A673 (cell line): Measurements from ENCODE around the gene ADAM12. TPM values are rescaled to one million over a fixed set of nuclear protein-coding genes. Genes with fewer than 3 reads are reported as not detected.

Experiments
- BruUV-seq: library from RNA; stranded (reverse); fragments of 400-500 nt; replicated peaks from 2 replicates; lab custom pipeline; 2021; lab: Mats Ljungman, UMichigan
- CTCF ChIA-PET: fragments of 300-600 bp; sonication (Branson Sonifier 250); formaldehyde crosslinking; loops from one replicate; lab custom pipeline; 2022; ENCODE audit warnings: antibody characterized with exemption; lab: Charles Lee
- POLR2A ChIA-PET: fragments of 300-600 bp; sonication (Branson Sonifier 250); formaldehyde crosslinking; loops from one replicate; lab custom pipeline; 2022; ENCODE audit warnings: antibody characterized with exemption; ENCODE audit not compliant: low non-redundant PET; lab: Charles Lee
- DNase-seq: peaks from one replicate; pipeline ENCODE4 v3.0.0-alpha.2; 2015; ENCODE audit warnings: low spot score
- H3K27ac ChIP-seq: fragments of 200-600 bp; sonication (generic); 2 replicates; pipeline ENCODE4 v1.5.1; 2016; ENCODE audit warnings: mixed run types, low read depth, mild to moderate bottlenecking, mixed read lengths, antibody characterized with exemption, low read length; ENCODE audit not compliant: poor library complexity, severe bottlenecking
- H3K27me3 ChIP-seq: fragments of 200-600 bp; sonication (generic); replicated peaks from 2 replicates; pipeline ENCODE4 v1.6.1; 2017; ENCODE audit warnings: mixed run types, low read depth, mild to moderate bottlenecking, mixed read lengths, antibody characterized with exemption, low read length; ENCODE audit not compliant: insufficient read depth, poor library complexity
- H3K36me3 ChIP-seq: fragments of 200-600 bp; sonication (generic); 2 replicates; pipeline ENCODE4 v1.6.1; 2016; ENCODE audit warnings: mixed run types, mild to moderate bottlenecking, mixed read lengths, antibody characterized with exemption, low read length; ENCODE audit not compliant: insufficient read depth, poor library complexity, severe bottlenecking
- H3K4me1 ChIP-seq: fragments of 200-600 bp; sonication (generic); 2 replicates; pipeline ENCODE4 v1.6.1; 2017; ENCODE audit warnings: mixed run types, mild to moderate bottlenecking, mixed read lengths, antibody characterized with exemption, low read length; ENCODE audit not compliant: insufficient read depth, poor library complexity, severe bottlenecking
- H3K4me3 ChIP-seq: fragments of 200-600 bp; sonication (generic); 2 replicates; pipeline ENCODE4 v1.5.1; 2016; ENCODE audit warnings: low read depth, mixed run types, mild to moderate bottlenecking, mixed read lengths, low read length; ENCODE audit not compliant: poor library complexity, severe bottlenecking
- H3K9me3 ChIP-seq: fragments of 200-600 bp; sonication (generic); 2 replicates; pipeline ENCODE4 v1.6.1; 2016; ENCODE audit warnings: mixed run types, low read depth, mild to moderate bottlenecking, mixed read lengths, antibody characterized with exemption, low read length; ENCODE audit not compliant: poor library complexity, severe bottlenecking
- CTCF ChIP-seq: fragments of 300-800, 200-600 bp; sonication (generic); conservative IDR thresholded peaks from 2 replicates; pipeline ENCODE4 v1.5.1; 2017; ENCODE audit warnings: low read depth, mild to moderate bottlenecking, antibody characterized with exemption, low read length, moderate library complexity, mixed read lengths
- EZH2 ChIP-seq: fragments of 200-600 bp; sonication (generic); IDR thresholded peaks from 2 replicates; pipeline ENCODE4 v1.6.1; 2017; ENCODE audit warnings: borderline replicate concordance, low read depth, mild to moderate bottlenecking, mixed read lengths, antibody characterized with exemption, low read length; ENCODE audit not compliant: poor library complexity, severe bottlenecking
- intact Hi-C: fragments of 100-400 bp; cut with micrococcal nuclease; formaldehyde crosslinking; loops from one replicate; pipeline ENCODE4 v1.10.0; 2022; ENCODE audit not compliant: unreplicated experiment
- total RNA-seq: library from RNA; stranded (reverse); gene quantifications from 2 replicates; pipeline ENCODE4 v1.2.3, GENCODE V29; 2021

ADAM12 gene
- total RNA-seq, 1 experiment from 2014 or later = 0.17 TPM

GRCh38 chr10:126171555-126171954 is 216.7 kb downstream of the ADAM12 start:
- Histone ChIP-seq H3K4me3 (no peak overlapping the region), H3K27me3 (no peaks in the 10 kb centered on the region), H3K9me3 (no peaks in the 10 kb centered on the region), H3K4me1 (no peaks in the 10 kb centered on the region), H3K27ac (no peak overlapping the region), H3K36me3 (no peaks in the 10 kb centered on the region)
- TF ChIP-seq CTCF = no peak
- TF ChIP-seq EZH2 = no peak
- intact Hi-C loops = no loop called here
- ChIA-PET POLR2A (no interaction called here), CTCF (no interaction called here)
- DNase-seq = no peak
- no TSS peak for BruUV-seq

- H3K27ac ChIP-seq = no peak overlapping the region
Observed at GRCh38 chr10:126170776-126171175, 217.5 kb downstream of the ADAM12 start.

DNA sequence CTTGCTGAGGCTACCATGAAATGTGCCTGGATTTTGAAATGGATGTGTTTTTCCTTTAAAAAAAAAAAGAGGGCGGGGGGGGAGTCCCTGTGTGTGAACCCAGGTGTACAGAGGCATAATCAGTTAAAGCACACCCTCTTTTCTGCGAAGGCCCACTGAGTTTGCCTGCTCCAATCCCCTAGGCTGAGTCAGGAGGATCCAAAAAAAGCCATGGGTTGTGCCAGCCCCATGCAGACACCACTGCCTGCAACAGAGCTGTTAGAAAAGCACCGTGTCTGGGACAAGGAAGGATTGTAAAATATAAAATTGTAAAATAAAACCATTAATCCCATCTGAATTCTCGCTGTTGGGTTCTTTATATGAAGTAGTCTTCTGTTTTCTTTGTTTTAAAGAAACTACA is 217.9 kb downstream of the ADAM12 start:
- H3K36me3 ChIP-seq = no peaks in the 10 kb centered on the region
- no peak for DNase-seq
- H3K9me3 ChIP-seq = no peaks in the 10 kb centered on the region
- no peak overlapping the region for H3K27ac ChIP-seq
- POLR2A ChIA-PET = no interaction called here
- TF ChIP-seq CTCF (no peak), EZH2 (no peak)
- no peaks in the 10 kb centered on the region for H3K27me3 ChIP-seq
- intact Hi-C loops = no loop called here
- H3K4me1 ChIP-seq = no peaks in the 10 kb centered on the region
- no peak overlapping the region for H3K4me3 ChIP-seq
- BruUV-seq = no TSS peak
- CTCF ChIA-PET = no interaction called here

More at GRCh38 chr10:126170776-126171175, 217.5 kb downstream of the ADAM12 start:
- DNase-seq = no peak
- no TSS peak for BruUV-seq
- POLR2A ChIA-PET = no interaction called here
- Histone ChIP-seq H3K4me3 (no peak overlapping the region), H3K4me1 (no peaks in the 10 kb centered on the region), H3K36me3 (no peaks in the 10 kb centered on the region), H3K27me3 (no peaks in the 10 kb centered on the region), H3K9me3 (no peaks in the 10 kb centered on the region)
- intact Hi-C loops = no loop called here
- TF ChIP-seq EZH2 (no peak), CTCF (no peak)
- CTCF ChIA-PET = no interaction called here
